ENCODE measurements around the gene CCDC120.

CCDC120 gene

GRCh38 chrX:49058794-49059193, at the start of gene CCDC120:
Gene CCDC120 (plus strand): TSS chrX:49058999. CDS start chrX:49062042, 3,043 bp downstream.
- DNase-seq (ENCODE audit: low spot score), result no peak

- DNase-seq (ENCODE audit: low spot score), result no peak
These were observed 39.7 kb upstream of the CCDC120 start for GRCh38 chrX:49019050-49019449.

- no peak for DNase-seq (ENCODE audit: low spot score)
These were observed 39.1 kb upstream of the CCDC120 start for GRCh38 chrX:49019599-49020249.

- DNase-seq (ENCODE audit: low spot score), result no peak
These were observed 28.9 kb upstream of the CCDC120 start for GRCh38 chrX:49029876-49030275.

- DNase-seq (ENCODE audit: low spot score), result no peak
These were observed 28.5 kb upstream of the CCDC120 start for GRCh38 chrX:49030283-49030682.

- no peak for DNase-seq (ENCODE audit: low spot score)
These were observed 20.8 kb upstream of the CCDC120 start for GRCh38 chrX:49037883-49038475.

GRCh38 chrX:49039598-49040375, 19.0 kb upstream of the CCDC120 start:
- DNase-seq (ENCODE audit: low spot score), result peak; percentile 52

- no peak for DNase-seq (ENCODE audit: low spot score)
These were observed 18.3 kb upstream of the CCDC120 start for GRCh38 chrX:49040376-49040955.

GRCh38 chrX:49041744-49042580, 16.8 kb upstream of the CCDC120 start:
- DNase-seq (ENCODE audit: low spot score), result no peak

- DNase-seq (ENCODE audit: low spot score), result no peak
These were observed 16.1 kb upstream of the CCDC120 start for GRCh38 chrX:49042581-49043219.

- DNase-seq (ENCODE audit: low spot score), result peak; percentile 97
These were observed 15.4 kb upstream of the CCDC120 start, which contains the start of gene TFE3 for GRCh38 chrX:49043220-49043986. Gene TFE3 (minus strand): TSS chrX:49043357. CDS start chrX:49043226, 131 bp downstream.

GRCh38 chrX:49043987-49044281, 14.9 kb upstream of the CCDC120 start:
- DNase-seq (ENCODE audit: low spot score), result no peak

- DNase-seq (ENCODE audit: low spot score), result peak; percentile 66
These were observed 5.4 kb upstream of the CCDC120 start for GRCh38 chrX:49053223-49054072.

GRCh38 chrX:49054073-49054762, 4.6 kb upstream of the CCDC120 start:
- no peak for DNase-seq (ENCODE audit: low spot score)

- DNase-seq (ENCODE audit: low spot score), result no peak
These were observed 402 bp downstream of the CCDC120 start for GRCh38 chrX:49059201-49059600.

GRCh38 chrX:49059681-49060085, 884 bp downstream of the CCDC120 start:
- no peak for DNase-seq (ENCODE audit: low spot score)

- no peak for DNase-seq (ENCODE audit: low spot score)
These were observed 2.1 kb downstream of the CCDC120 start for GRCh38 chrX:49060914-49061313.

GRCh38 chrX:49061490-49061889, 2.7 kb downstream of the CCDC120 start:
- no peak for DNase-seq (ENCODE audit: low spot score)

GRCh38 chrX:49061916-49062315, 3.1 kb downstream of the CCDC120 start:
- DNase-seq (ENCODE audit: low spot score), result no peak

Measured in CD4-positive, alpha-beta T cell treated with Interleukin-2 at 100 ng/mL for 4 hours (primary cell).